Stimulated activated memory B cell treated with anti-CD40 and anti-IgM and Interleukin-4, amounts not matched to agents 10 μg/mL and 1 μg/mL and 100 μg/mL, for 72 hours (primary cell): ENCODE results near the gene OLFM3.

Experiments used
- ATAC-seq: fragments of 150-1000 bp; cut with Tn5 transposase; 2 replicates; pipeline ENCODE4 v1.10.0; 2021
- H3K27ac Mint-ChIP-seq: one replicate; pipeline ENCODE4 v1.8.0; 2022; ENCODE audit warnings: mild to moderate bottlenecking, mixed read lengths
- H3K27me3 Mint-ChIP-seq: one replicate; pipeline ENCODE4 v1.8.0; 2022; ENCODE audit warnings: mixed read lengths
- H3K36me3 Mint-ChIP-seq: one replicate; pipeline ENCODE4 v1.8.0; 2022; ENCODE audit warnings: mixed read lengths
- H3K4me1 Mint-ChIP-seq: one replicate; pipeline ENCODE4 v1.8.0; 2022; ENCODE audit warnings: mixed read lengths
- H3K4me3 Mint-ChIP-seq: one replicate; pipeline ENCODE4 v1.8.0; 2022; ENCODE audit warnings: mild to moderate bottlenecking, moderate library complexity, mixed read lengths
- H3K9me3 Mint-ChIP-seq: one replicate; pipeline ENCODE4 v1.8.0; 2022; ENCODE audit warnings: mixed read lengths

Gene OLFM3

GRCh38 chr1:101843160-101843559 is 153.6 kb downstream of the OLFM3 start:
- Mint-ChIP-seq H3K4me3 (no peak overlapping the region), H3K4me1 (no peaks in the 10 kb centered on the region), H3K27me3 (no peaks in the 10 kb centered on the region), H3K36me3 (no peaks in the 10 kb centered on the region), H3K9me3 (no peaks in the 10 kb centered on the region), H3K27ac (no peak overlapping the region)
- ATAC-seq: no peak

GRCh38 chr1:101841824-101842223 is 154.9 kb downstream of the OLFM3 start:
- H3K4me1 Mint-ChIP-seq: no peaks in the 10 kb centered on the region

GRCh38 chr1:101835988-101836387 is 160.7 kb downstream of the OLFM3 start:
- H3K9me3 Mint-ChIP-seq: no peaks in the 10 kb centered on the region
- ATAC-seq: no peak
- H3K27ac Mint-ChIP-seq: no peak overlapping the region
- H3K4me3 Mint-ChIP-seq: no peak overlapping the region
- H3K4me1 Mint-ChIP-seq: no peaks in the 10 kb centered on the region
- H3K36me3 Mint-ChIP-seq: no peaks in the 10 kb centered on the region
- no peaks in the 10 kb centered on the region for H3K27me3 Mint-ChIP-seq

More at GRCh38 chr1:101841824-101842223, 154.9 kb downstream of the OLFM3 start:
- Mint-ChIP-seq H3K27me3 (no peaks in the 10 kb centered on the region), H3K9me3 (no peaks in the 10 kb centered on the region), H3K27ac (no peak overlapping the region), H3K4me3 (no peak overlapping the region), H3K36me3 (no peaks in the 10 kb centered on the region)
- no peak for ATAC-seq

- H3K4me1 Mint-ChIP-seq: no peaks in the 10 kb centered on the region
- H3K4me3 Mint-ChIP-seq: no peak overlapping the region
- H3K27me3 Mint-ChIP-seq: no peaks in the 10 kb centered on the region
- no peaks in the 10 kb centered on the region for H3K36me3 Mint-ChIP-seq
- H3K9me3 Mint-ChIP-seq: peaks cover 3% of the 10 kb centered on the region
- no peak for ATAC-seq
- no peak overlapping the region for H3K27ac Mint-ChIP-seq
Measured at GRCh38 chr1:101833312-101833711, 163.4 kb downstream of the OLFM3 start.

- Mint-ChIP-seq H3K27me3 (no peaks in the 10 kb centered on the region), H3K4me1 (no peaks in the 10 kb centered on the region), H3K9me3 (peaks cover 3% of the 10 kb centered on the region), H3K36me3 (no peaks in the 10 kb centered on the region), H3K4me3 (no peak overlapping the region), H3K27ac (no peak overlapping the region)
- ATAC-seq: no peak
Measured at GRCh38 chr1:101826416-101826815, 170.3 kb downstream of the OLFM3 start.

- H3K9me3 Mint-ChIP-seq: no peaks in the 10 kb centered on the region
- no peak overlapping the region for H3K4me3 Mint-ChIP-seq
- no peak for ATAC-seq
- H3K27ac Mint-ChIP-seq: no peak overlapping the region
- H3K27me3 Mint-ChIP-seq: peaks cover 3% of the 10 kb centered on the region
- H3K36me3 Mint-ChIP-seq: no peaks in the 10 kb centered on the region
- H3K4me1 Mint-ChIP-seq: no peaks in the 10 kb centered on the region
Measured at GRCh38 chr1:101820071-101820470, 176.7 kb downstream of the OLFM3 start.

- Mint-ChIP-seq H3K9me3 (peaks cover 2% of the 10 kb centered on the region), H3K4me3 (no peak overlapping the region), H3K27me3 (peaks cover 11% of the 10 kb centered on the region), H3K27ac (no peak overlapping the region), H3K36me3 (no peaks in the 10 kb centered on the region), H3K4me1 (no peaks in the 10 kb centered on the region)
- no peak for ATAC-seq
Measured at GRCh38 chr1:101816262-101816661, 180.5 kb downstream of the OLFM3 start.

- Mint-ChIP-seq H3K27ac (no peak overlapping the region), H3K4me1 (no peaks in the 10 kb centered on the region), H3K4me3 (no peak overlapping the region), H3K9me3 (no peaks in the 10 kb centered on the region), H3K27me3 (no peaks in the 10 kb centered on the region), H3K36me3 (no peaks in the 10 kb centered on the region)
- ATAC-seq: no peak
Measured at GRCh38 chr1:101798417-101798816, 198.3 kb downstream of the OLFM3 start.

- Mint-ChIP-seq H3K4me1 (no peaks in the 10 kb centered on the region), H3K4me3 (no peak overlapping the region), H3K9me3 (no peaks in the 10 kb centered on the region), H3K36me3 (no peaks in the 10 kb centered on the region), H3K27me3 (no peaks in the 10 kb centered on the region), H3K27ac (no peak overlapping the region)
- ATAC-seq: no peak
Measured at GRCh38 chr1:101797722-101798121, 199.0 kb downstream of the OLFM3 start.

- Mint-ChIP-seq H3K4me3 (no peak overlapping the region), H3K36me3 (no peaks in the 10 kb centered on the region), H3K4me1 (no peaks in the 10 kb centered on the region), H3K9me3 (no peaks in the 10 kb centered on the region), H3K27me3 (no peaks in the 10 kb centered on the region), H3K27ac (no peak overlapping the region)
- no peak for ATAC-seq
Measured at GRCh38 chr1:101781201-101781831, 215.4 kb downstream of the OLFM3 start.

GRCh38 chr1:101769520-101769919 is 227.2 kb downstream of the OLFM3 start:
- Mint-ChIP-seq H3K4me3 (no peak overlapping the region), H3K27ac (no peak overlapping the region), H3K27me3 (peaks cover 8% of the 10 kb centered on the region), H3K4me1 (no peaks in the 10 kb centered on the region), H3K9me3 (no peaks in the 10 kb centered on the region), H3K36me3 (no peaks in the 10 kb centered on the region)
- no peak for ATAC-seq

- ATAC-seq: no peak
- Mint-ChIP-seq H3K4me3 (no peak overlapping the region), H3K9me3 (no peaks in the 10 kb centered on the region), H3K36me3 (no peaks in the 10 kb centered on the region), H3K27ac (no peak overlapping the region), H3K4me1 (no peaks in the 10 kb centered on the region), H3K27me3 (no peaks in the 10 kb centered on the region)
Measured at GRCh38 chr1:101757985-101758384, 238.7 kb downstream of the OLFM3 start.

- Mint-ChIP-seq H3K4me3 (no peak overlapping the region), H3K9me3 (no peaks in the 10 kb centered on the region), H3K4me1 (no peaks in the 10 kb centered on the region), H3K27ac (no peak overlapping the region), H3K27me3 (no peaks in the 10 kb centered on the region), H3K36me3 (no peaks in the 10 kb centered on the region)
- ATAC-seq: no peak
Measured at GRCh38 chr1:101756411-101756810, 240.3 kb downstream of the OLFM3 start.
